ENCODE measurements around the gene INTS14. TPM values are rescaled to one million over a fixed set of nuclear protein-coding genes. Genes with fewer than 3 reads are reported as not detected.

The INTS14 gene
- total RNA-seq, 1 experiment from 2014 or later, result 39.9 TPM

DNA sequence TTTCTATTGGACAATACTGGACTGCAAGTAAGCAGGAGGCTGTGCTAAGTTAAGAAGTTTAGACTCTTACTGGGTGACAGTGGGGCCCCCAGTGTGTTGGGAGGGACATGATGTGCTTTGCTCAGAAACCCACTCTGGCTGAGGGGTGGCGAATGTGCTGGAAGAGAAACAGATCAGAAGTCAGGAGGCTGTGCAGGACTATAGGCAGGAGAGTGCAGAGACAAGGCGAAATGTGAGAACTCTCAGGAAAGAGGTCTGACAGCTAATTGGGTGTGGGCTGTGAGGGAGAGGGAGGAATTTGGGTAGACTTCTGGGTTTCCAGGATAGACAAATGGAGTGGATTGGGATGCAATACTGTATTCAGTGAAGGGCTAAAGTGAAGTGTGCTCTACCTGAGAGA, 22.8 kb upstream of the INTS14 start:
- DNase-seq (ENCODE audit: low spot score), result no peak
- ChIA-PET CTCF (no interaction called here), POLR2A (ENCODE audit: low non-redundant PET) (no interaction called here)
- Histone ChIP-seq H3K27ac (ENCODE audit: low read depth, low read length, poor library complexity, severe bottlenecking) (no peak overlapping the region), H3K36me3 (ENCODE audit: insufficient read depth, low read length, poor library complexity, severe bottlenecking) (no peaks in the 10 kb centered on the region), H3K4me1 (ENCODE audit: insufficient read depth, low read length, poor library complexity, severe bottlenecking) (no peaks in the 10 kb centered on the region), H3K27me3 (replicated peaks; ENCODE audit: insufficient read depth, low read depth, low read length, poor library complexity) (no peaks in the 10 kb centered on the region), H3K9me3 (ENCODE audit: low read depth, low read length, poor library complexity, severe bottlenecking) (no peaks in the 10 kb centered on the region), H3K4me3 (ENCODE audit: low read depth, low read length, poor library complexity, severe bottlenecking) (no peak overlapping the region)
- TF ChIP-seq, protein P1, sequence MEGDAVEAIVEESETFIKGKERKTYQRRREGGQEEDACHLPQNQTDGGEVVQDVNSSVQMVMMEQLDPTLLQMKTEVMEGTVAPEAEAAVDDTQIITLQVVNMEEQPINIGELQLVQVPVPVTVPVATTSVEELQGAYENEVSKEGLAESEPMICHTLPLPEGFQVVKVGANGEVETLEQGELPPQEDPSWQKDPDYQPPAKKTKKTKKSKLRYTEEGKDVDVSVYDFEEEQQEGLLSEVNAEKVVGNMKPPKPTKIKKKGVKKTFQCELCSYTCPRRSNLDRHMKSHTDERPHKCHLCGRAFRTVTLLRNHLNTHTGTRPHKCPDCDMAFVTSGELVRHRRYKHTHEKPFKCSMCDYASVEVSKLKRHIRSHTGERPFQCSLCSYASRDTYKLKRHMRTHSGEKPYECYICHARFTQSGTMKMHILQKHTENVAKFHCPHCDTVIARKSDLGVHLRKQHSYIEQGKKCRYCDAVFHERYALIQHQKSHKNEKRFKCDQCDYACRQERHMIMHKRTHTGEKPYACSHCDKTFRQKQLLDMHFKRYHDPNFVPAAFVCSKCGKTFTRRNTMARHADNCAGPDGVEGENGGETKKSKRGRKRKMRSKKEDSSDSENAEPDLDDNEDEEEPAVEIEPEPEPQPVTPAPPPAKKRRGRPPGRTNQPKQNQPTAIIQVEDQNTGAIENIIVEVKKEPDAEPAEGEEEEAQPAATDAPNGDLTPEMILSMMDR (conservative IDR thresholded peaks at IDR 0.05; ENCODE audit: low read depth, low read length), result no peak
- TF ChIP-seq EZH2 (IDR thresholded peaks at IDR 0.05; ENCODE audit: borderline replicate concordance, low read depth, low read length, poor library complexity, severe bottlenecking), result no peak
- intact Hi-C loops (cut with micrococcal nuclease; ENCODE audit: unreplicated experiment), result no loop called here
- BruUV-seq (replicated peaks), result no TSS peak

- H3K36me3 ChIP-seq (ENCODE audit: insufficient read depth, low read length, poor library complexity, severe bottlenecking), result no peaks in the 10 kb centered on the region
- no peak overlapping the region for H3K4me3 ChIP-seq (ENCODE audit: low read depth, low read length, poor library complexity, severe bottlenecking)
- intact Hi-C loops (cut with micrococcal nuclease; ENCODE audit: unreplicated experiment), result no loop called here
- no peaks in the 10 kb centered on the region for H3K27me3 ChIP-seq (replicated peaks; ENCODE audit: insufficient read depth, low read depth, low read length, poor library complexity)
- CTCF ChIA-PET, result no interaction called here
- POLR2A ChIA-PET (ENCODE audit: low non-redundant PET), result no interaction called here
- no peaks in the 10 kb centered on the region for H3K9me3 ChIP-seq (ENCODE audit: low read depth, low read length, poor library complexity, severe bottlenecking)
- H3K4me1 ChIP-seq (ENCODE audit: insufficient read depth, low read length, poor library complexity, severe bottlenecking), result no peaks in the 10 kb centered on the region
- BruUV-seq (replicated peaks), result no TSS peak
- no peak overlapping the region for H3K27ac ChIP-seq (ENCODE audit: low read depth, low read length, poor library complexity, severe bottlenecking)
- no peak for DNase-seq (ENCODE audit: low spot score)
- TF ChIP-seq EZH2 (IDR thresholded peaks at IDR 0.05; ENCODE audit: borderline replicate concordance, low read depth, low read length, poor library complexity, severe bottlenecking), result no peak
- TF ChIP-seq, protein P1 (conservative IDR thresholded peaks at IDR 0.05; ENCODE audit: low read depth, low read length), result no peak
Observed at GRCh38 chr15:65632780-65633375, 21.9 kb upstream of the INTS14 start.

- no peaks in the 10 kb centered on the region for H3K27me3 ChIP-seq (replicated peaks; ENCODE audit: insufficient read depth, low read depth, low read length, poor library complexity)
- peaks cover 9% of the 10 kb centered on the region for H3K4me1 ChIP-seq (ENCODE audit: insufficient read depth, low read length, poor library complexity, severe bottlenecking)
- intact Hi-C loops (cut with micrococcal nuclease; ENCODE audit: unreplicated experiment), result no loop called here
- no peak overlapping the region for H3K27ac ChIP-seq (ENCODE audit: low read depth, low read length, poor library complexity, severe bottlenecking)
- no peak for TF ChIP-seq EZH2 (IDR thresholded peaks at IDR 0.05; ENCODE audit: borderline replicate concordance, low read depth, low read length, poor library complexity, severe bottlenecking)
- TF ChIP-seq, protein P1 (conservative IDR thresholded peaks at IDR 0.05; ENCODE audit: low read depth, low read length), result no peak
- POLR2A ChIA-PET (ENCODE audit: low non-redundant PET), result no interaction called here
- CTCF ChIA-PET, result no interaction called here
- H3K4me3 ChIP-seq (ENCODE audit: low read depth, low read length, poor library complexity, severe bottlenecking), result no peak overlapping the region
- DNase-seq (ENCODE audit: low spot score), result no peak
- H3K9me3 ChIP-seq (ENCODE audit: low read depth, low read length, poor library complexity, severe bottlenecking), result no peaks in the 10 kb centered on the region
- H3K36me3 ChIP-seq (ENCODE audit: insufficient read depth, low read length, poor library complexity, severe bottlenecking), result no peaks in the 10 kb centered on the region
- BruUV-seq (replicated peaks), result no TSS peak
Observed at GRCh38 chr15:65631503-65631902, 20.6 kb upstream of the INTS14 start.

Data from A673 (cell line).